IPS-18c (cell line): ENCODE results near the gene GPBAR1.

ENCODE experiments used
- H3K4me3 ChIP-seq: 2 replicates; pipeline ENCODE4 v1.7.0; 2013; ENCODE audit warnings: low read depth, mild to moderate bottlenecking, low read length, moderate library complexity; ENCODE audit not compliant: insufficient read depth
- H3K9me3 ChIP-seq: one replicate; pipeline ENCODE4 v1.6.1; 2013; ENCODE audit warnings: mild to moderate bottlenecking, low read length, moderate library complexity; ENCODE audit not compliant: control insufficient read depth, insufficient read depth

The GPBAR1 gene

DNA sequence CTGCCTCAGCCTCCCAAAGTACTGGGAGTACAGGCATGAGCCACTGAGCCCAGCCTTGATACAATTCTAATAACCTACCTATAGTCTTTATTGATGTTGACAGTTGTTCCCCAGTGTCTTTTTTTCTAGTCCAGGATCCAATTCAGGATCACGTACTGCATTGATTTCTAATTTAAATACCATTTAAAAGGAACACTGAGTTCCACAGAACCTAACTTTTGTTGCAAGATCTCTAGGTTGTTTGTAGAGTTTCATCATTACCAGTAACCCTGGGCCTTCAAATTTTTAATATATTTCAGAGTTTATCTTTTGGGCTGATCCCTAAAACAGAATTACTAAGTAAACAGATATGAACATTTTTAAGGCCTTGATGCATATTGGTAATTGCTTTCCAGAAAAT is 52.5 kb downstream of the GPBAR1 start:
- H3K4me3 ChIP-seq, result no peak overlapping the region
- H3K9me3 ChIP-seq, result no peaks in the 10 kb centered on the region
